Kidney (tissue), 14 donors: ENCODE results near the gene SH2D7. TPM values are rescaled to one million over a fixed set of nuclear protein-coding genes. Genes with fewer than 3 reads are reported as not detected.

Source experiments
- DNase-seq, 5 donors: peaks; one replicate each; pipeline ENCODE4 v3.0.0-alpha.2; 2013 to 2020
- FAIRE-seq: peaks from 2 replicates; lab custom pipeline; 2012; peaks lifted over from hg19 to GRCh38; lab: Jason Lieb, UNC
- H3K27ac ChIP-seq, 2 donors: one replicate each; pipeline ENCODE4 v1.7.0; 2013; ENCODE audit warnings: low read depth in 2 of 2, low read length in 2 of 2, inconsistent platforms in 1 of 2
- H3K27me3 ChIP-seq: one replicate; pipeline ENCODE4 v1.7.1; 2013; ENCODE audit warnings: low read length, inconsistent platforms; ENCODE audit not compliant: control insufficient read depth, insufficient read depth
- H3K36me3 ChIP-seq, 3 donors: one replicate each; pipeline versions ENCODE4 v1.7.0 to v1.7.1; 2013; ENCODE audit warnings: low read length in 3 of 3, control low read depth in 1 of 3, inconsistent platforms in 1 of 3; ENCODE audit not compliant: insufficient read depth in 3 of 3, control insufficient read depth in 2 of 3
- H3K4me1 ChIP-seq, 3 donors: one replicate each; pipeline versions ENCODE4 v1.7.0 to v1.7.1; 2013; ENCODE audit warnings: low read length in 3 of 3, inconsistent platforms in 1 of 3, low read depth in 1 of 3; ENCODE audit not compliant: control insufficient read depth in 2 of 3, insufficient read depth in 2 of 3
- H3K4me3 ChIP-seq, 3 donors: one replicate each; pipeline versions ENCODE4 v1.7.0 to v1.8.1; 2013; ENCODE audit warnings: low read length in 3 of 3, control low read depth in 1 of 3, inconsistent platforms in 1 of 3
- H3K9ac ChIP-seq, 3 donors: one replicate each; pipeline versions ENCODE4 v1.7.0 to v1.7.1; 2013; ENCODE audit warnings: low read length in 3 of 3, control low read depth in 1 of 3, inconsistent platforms in 1 of 3
- H3K9me3 ChIP-seq, 3 donors: one replicate each; pipeline versions ENCODE4 v1.7.0 to v1.7.1; 2013; ENCODE audit warnings: low read length in 3 of 3, control low read depth in 1 of 3, inconsistent platforms in 1 of 3; ENCODE audit not compliant: control insufficient read depth in 2 of 3, insufficient read depth in 1 of 3
- CTCF ChIP-seq: IDR thresholded peaks from 3 replicates; pipeline ENCODE4 v1.5.1; 2012; ENCODE audit warnings: mild to moderate bottlenecking, moderate library complexity, borderline replicate concordance; ENCODE audit not compliant: insufficient read depth; ENCODE audit errors: extremely low read depth
- intact Hi-C: fragments of 100-400 bp; cut with DNase I; formaldehyde crosslinking; loops from one replicate; pipeline ENCODE4 v1.11.1; 2022
- polyA plus RNA-seq: library from polyadenylated mRNA; stranded (reverse); fragments of 350-450 nt; fragmentation: Illumina TruSeq; extraction: RNeasy Lipid Tissue Mini Kit (QIAGEN cat#74804); gene quantifications from one replicate; pipeline ENCODE4 v1.2.3, GENCODE V29; 2014; ENCODE audit warnings: low read depth, low replicate concordance; ENCODE audit not compliant: insufficient read depth
- total RNA-seq: library from RNA; stranded (reverse); fragmentation: NEBNext Ultra II Directional; extraction: Animal tissue kit (Norgen Biotek cat#: 25700); gene quantifications from one replicate; pipeline ENCODE4 v1.2.1, GENCODE V29; 2021
- donor health status: control.
- donor health status: control.
- donor health status: control.
- donor health status: control.
- donor health status: control.
- donor health status: DM: yes; HTN: yes; CAD: no.
- donor health status: Normal renal cell carcinoma (clear cell type).

SH2D7 gene
- total and polyA plus RNA-seq, 2 donors from 2014 or later, result not detected

GRCh38 chr15:78046796-78047341, 45.5 kb upstream of the SH2D7 start:
- DNase-seq, result no peak
- no peak overlapping the region for H3K9ac ChIP-seq
- TF ChIP-seq CTCF, result no peak
- no peak overlapping the region for H3K27ac ChIP-seq
- no peaks in the 10 kb centered on the region for H3K27me3 ChIP-seq
- H3K36me3 ChIP-seq, result peaks cover 0 to 4% (median 4%) of the 10 kb centered on the region in 3 donors
- H3K4me1 ChIP-seq, result peaks cover 14 to 33% (median 15%) of the 10 kb centered on the region in 3 donors
- no peak overlapping the region for H3K4me3 ChIP-seq
- intact Hi-C loops, result no loop called here
- no peak for FAIRE-seq
- H3K9me3 ChIP-seq, result no peaks in the 10 kb centered on the region

GRCh38 chr15:78047761-78048627, 44.4 kb upstream of the SH2D7 start:
- Histone ChIP-seq H3K4me3 (no peak overlapping the region), H3K27ac (peak overlapping the region in 1 of 2 donors; percentile 51), H3K27me3 (no peaks in the 10 kb centered on the region), H3K36me3 (peaks cover 0 to 6% (median 4%) of the 10 kb centered on the region in 3 donors), H3K9ac (no peak overlapping the region), H3K9me3 (no peaks in the 10 kb centered on the region), H3K4me1 (peaks cover 14 to 42% (median 25%) of the 10 kb centered on the region in 3 donors)
- TF ChIP-seq CTCF, result no peak
- intact Hi-C loops, result no loop called here
- FAIRE-seq (no peak), DNase-seq (peak in 1 of 5 donors; percentile 77)

GRCh38 chr15:78048628-78048920, 43.8 kb upstream of the SH2D7 start:
- Histone ChIP-seq H3K4me3 (no peak overlapping the region), H3K27ac (no peak overlapping the region), H3K36me3 (peaks cover 0 to 12% (median 4%) of the 10 kb centered on the region in 3 donors), H3K4me1 (peaks cover 14 to 42% (median 25%) of the 10 kb centered on the region in 3 donors), H3K9me3 (no peaks in the 10 kb centered on the region), H3K27me3 (no peaks in the 10 kb centered on the region), H3K9ac (no peak overlapping the region)
- no peak for DNase-seq
- no peak for FAIRE-seq
- no peak for TF ChIP-seq CTCF
- intact Hi-C loops, result no loop called here
